Mesendoderm (in vitro differentiated cells): Measurements from ENCODE around the gene TEKT2.

Experiments
- DNase-seq: peaks from one replicate; pipeline ENCODE4 v3.0.0; 2013
- H2AK5ac ChIP-seq: 2 replicates; pipeline ENCODE4 v1.6.1; 2013; ENCODE audit warnings: low read length, inconsistent platforms
- H2BK120ac ChIP-seq: 2 replicates; pipeline ENCODE4 v1.6.1; 2013; ENCODE audit warnings: low read depth, mild to moderate bottlenecking, low read length, moderate library complexity, mixed read lengths
- H2BK15ac ChIP-seq: replicated peaks from 2 replicates; pipeline ENCODE4 v1.6.1; 2013; ENCODE audit warnings: low read depth, mild to moderate bottlenecking, moderate library complexity
- H2BK5ac ChIP-seq: 2 replicates; pipeline ENCODE4 v1.6.1; 2013; ENCODE audit warnings: low read length, inconsistent platforms
- H3K18ac ChIP-seq: 2 replicates; pipeline ENCODE4 v1.6.1; 2013; ENCODE audit warnings: mild to moderate bottlenecking, low read length, mixed read lengths
- H3K23ac ChIP-seq: one replicate; pipeline ENCODE4 v1.6.1; 2013; ENCODE audit warnings: low read length
- H3K27ac ChIP-seq: 2 replicates; pipeline ENCODE4 v1.5.1; 2013; ENCODE audit warnings: low read depth, mild to moderate bottlenecking, inconsistent platforms, low read length, moderate library complexity
- H3K27me3 ChIP-seq: 2 replicates; pipeline ENCODE4 v1.6.1; 2013; ENCODE audit warnings: low read length, control low read depth, mild to moderate bottlenecking, inconsistent platforms; ENCODE audit not compliant: insufficient read depth, poor library complexity
- H3K36me3 ChIP-seq: 2 replicates; pipeline ENCODE4 v1.6.1; 2013; ENCODE audit warnings: low read length, inconsistent platforms; ENCODE audit not compliant: control insufficient read depth, insufficient read depth
- H3K4ac ChIP-seq: one replicate; pipeline ENCODE4 v1.6.1; 2013; ENCODE audit warnings: low read depth, mild to moderate bottlenecking, low read length, moderate library complexity
- H3K4me1 ChIP-seq: 2 replicates; pipeline ENCODE4 v1.6.1; 2013; ENCODE audit warnings: low read depth, low read length, inconsistent platforms; ENCODE audit not compliant: control insufficient read depth
- H3K4me2 ChIP-seq: 2 replicates; pipeline ENCODE4 v1.6.1; 2013; ENCODE audit warnings: low read length
- H3K4me3 ChIP-seq: 2 replicates; pipeline ENCODE4 v1.5.1; 2013; ENCODE audit warnings: mild to moderate bottlenecking, low read length
- H3K56ac ChIP-seq: one replicate; pipeline ENCODE4 v1.6.1; 2013; ENCODE audit warnings: low read length
- H3K79me1 ChIP-seq: 2 replicates; pipeline ENCODE4 v1.6.1; 2013; ENCODE audit warnings: low read length, inconsistent platforms
- H3K79me2 ChIP-seq: 2 replicates; pipeline ENCODE4 v1.6.1; 2013; ENCODE audit warnings: mild to moderate bottlenecking, low read length; ENCODE audit not compliant: control insufficient read depth, insufficient read depth
- H3K9ac ChIP-seq: 2 replicates; pipeline ENCODE4 v1.6.1; 2013; ENCODE audit warnings: low read length, inconsistent platforms
- H4K5ac ChIP-seq: one replicate; pipeline ENCODE4 v1.6.1; 2013; ENCODE audit warnings: low read length
- H4K8ac ChIP-seq: one replicate; pipeline ENCODE4 v1.6.1; 2013; ENCODE audit warnings: low read depth, mild to moderate bottlenecking, control low read depth, low read length, moderate library complexity
- WGBS: extraction: QIAGEN DNeasy Blood & Tissue Kit; methylation state at CpG from one replicate; pipeline ENCODE4 v1.1.7; 2013; ENCODE audit warnings: low lambda C conversion rate, missing lambda C conversion rate; ENCODE audit not compliant: insufficient coverage; ENCODE audit errors: extremely low coverage; 5-methylcytosine and 5-hydroxymethylcytosine counted together

The TEKT2 gene

DNA sequence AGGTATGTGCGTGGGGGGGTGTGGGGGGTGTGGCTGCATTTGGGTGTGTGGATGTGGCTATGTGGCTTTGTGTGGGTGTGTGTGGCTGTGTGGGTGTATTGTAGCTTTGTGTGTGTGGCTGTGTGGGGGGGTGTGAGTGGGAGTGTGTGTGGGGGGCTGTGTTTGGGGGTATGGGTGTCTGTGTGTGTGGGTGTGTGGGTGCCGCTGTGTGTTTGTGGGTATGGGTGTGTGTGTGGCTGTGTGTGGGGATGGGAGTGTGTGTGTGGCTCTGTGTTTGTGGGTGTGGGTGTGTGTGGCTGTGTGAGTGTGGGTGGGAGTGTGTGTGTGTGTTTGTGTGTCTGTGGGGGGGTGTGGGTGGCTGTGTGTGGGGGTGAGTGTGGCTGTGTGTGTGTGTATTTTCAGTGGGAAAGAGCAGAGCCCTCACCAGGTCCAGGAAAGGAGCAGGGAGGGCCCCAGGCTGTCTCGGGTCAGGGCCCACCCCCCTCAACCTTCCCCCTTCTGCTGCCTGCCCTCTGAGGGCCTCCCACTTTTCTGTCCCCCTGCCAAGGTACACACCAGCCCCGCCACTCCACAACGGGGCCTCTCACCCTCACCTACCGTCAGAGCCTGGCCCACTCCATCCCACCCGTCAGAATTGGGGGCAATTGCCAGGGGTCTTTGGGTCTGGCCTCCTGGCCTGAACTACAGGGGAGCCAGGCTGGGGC lies 43.1 kb downstream of the TEKT2 start:
- Histone ChIP-seq H3K18ac (no peak overlapping the region), H2BK15ac (no peak overlapping the region), H3K79me1 (no peaks in the 10 kb centered on the region), H3K56ac (no peak overlapping the region), H3K4me2 (no peak overlapping the region), H2AK5ac (no peak overlapping the region), H4K5ac (no peak overlapping the region), H3K79me2 (no peaks in the 10 kb centered on the region), H3K4me1 (no peaks in the 10 kb centered on the region), H3K9ac (no peak overlapping the region), H4K8ac (no peak overlapping the region), H3K27me3 (peaks cover 23% of the 10 kb centered on the region), H3K23ac (no peak overlapping the region), H3K36me3 (no peaks in the 10 kb centered on the region), H3K27ac (no peak overlapping the region), H3K4ac (no peak overlapping the region), H2BK120ac (no peak overlapping the region), H2BK5ac (no peak overlapping the region), H3K4me3 (no peak overlapping the region)
- DNase-seq = no peak
- WGBS = no CpG with 5 or more reads among the region's 7 CpGs

DNA sequence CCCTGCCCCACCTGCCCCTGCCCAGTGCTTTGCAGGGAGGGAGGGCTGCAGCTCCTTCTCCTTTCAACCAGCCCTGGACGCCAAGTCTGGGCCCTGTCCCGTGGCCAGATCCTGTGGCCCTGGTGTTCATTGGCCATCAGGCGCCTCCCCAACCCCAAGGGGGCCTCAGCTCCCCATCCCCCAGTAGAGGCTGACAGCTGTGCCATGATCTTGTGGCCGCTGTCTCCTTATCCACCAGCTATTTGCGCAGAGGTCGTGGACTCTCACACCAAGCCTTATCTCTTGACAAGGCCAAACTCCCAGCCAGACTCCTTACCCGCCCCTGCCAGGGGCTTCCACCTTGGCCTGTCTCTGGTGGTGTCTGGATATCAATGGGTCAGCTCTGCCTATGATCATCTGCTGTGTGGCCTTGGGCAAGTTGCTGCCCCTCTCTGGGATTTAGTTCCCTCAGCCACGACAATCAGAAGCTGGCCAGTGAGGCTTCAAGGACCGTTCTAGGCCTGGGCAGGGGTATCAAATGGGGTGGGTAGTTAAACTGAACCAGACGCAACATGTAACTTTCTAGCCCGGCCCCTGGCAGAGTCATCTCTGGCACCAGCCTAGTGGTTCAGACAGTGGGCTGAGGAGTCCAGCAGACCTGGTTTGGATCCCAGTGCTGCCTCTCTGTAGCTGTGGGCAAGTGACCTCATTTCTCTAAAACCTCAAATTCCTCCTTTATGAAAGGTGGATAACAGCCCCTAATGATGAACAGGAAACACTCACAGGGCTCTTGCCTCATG lies 44.4 kb downstream of the TEKT2 start:
- peaks cover 20% of the 10 kb centered on the region for H3K27me3 ChIP-seq
- H2AK5ac ChIP-seq = no peak overlapping the region
- no peak overlapping the region for H3K9ac ChIP-seq
- no peak overlapping the region for H3K18ac ChIP-seq
- H3K79me2 ChIP-seq = no peaks in the 10 kb centered on the region
- no peak for DNase-seq
- no peak overlapping the region for H3K4me3 ChIP-seq
- no CpG with 5 or more reads among the region's 11 CpGs for WGBS
- H3K79me1 ChIP-seq = no peaks in the 10 kb centered on the region
- no peak overlapping the region for H2BK15ac ChIP-seq
- no peak overlapping the region for H2BK120ac ChIP-seq
- H2BK5ac ChIP-seq = no peak overlapping the region
- no peak overlapping the region for H3K4ac ChIP-seq
- no peak overlapping the region for H3K27ac ChIP-seq
- H4K8ac ChIP-seq = no peak overlapping the region
- H4K5ac ChIP-seq = no peak overlapping the region
- no peak overlapping the region for H3K4me2 ChIP-seq
- no peak overlapping the region for H3K56ac ChIP-seq
- H3K4me1 ChIP-seq = no peaks in the 10 kb centered on the region
- no peak overlapping the region for H3K23ac ChIP-seq
- no peaks in the 10 kb centered on the region for H3K36me3 ChIP-seq

DNA sequence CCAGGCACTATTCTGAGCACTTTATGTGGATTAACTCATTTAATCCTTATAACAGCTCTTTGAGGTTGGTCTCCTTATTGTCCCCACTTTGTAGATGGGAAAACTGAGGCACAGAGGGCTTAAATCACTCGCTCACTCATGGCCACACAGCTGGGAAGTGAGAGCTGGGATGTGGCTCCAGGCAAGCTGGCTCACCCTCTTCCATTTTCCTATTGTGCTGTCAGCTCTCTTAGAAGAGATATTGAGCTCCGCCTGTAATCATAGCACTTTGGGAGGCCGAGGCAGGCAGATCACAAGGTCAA lies 45.0 kb downstream of the TEKT2 start:
- no peak for DNase-seq
- Histone ChIP-seq H3K4me2 (no peak overlapping the region), H2BK5ac (no peak overlapping the region), H3K36me3 (no peaks in the 10 kb centered on the region), H3K4me3 (no peak overlapping the region), H4K5ac (no peak overlapping the region), H3K27me3 (peaks cover 18% of the 10 kb centered on the region), H3K4ac (no peak overlapping the region), H3K4me1 (no peaks in the 10 kb centered on the region), H3K23ac (no peak overlapping the region), H2BK15ac (no peak overlapping the region), H3K27ac (no peak overlapping the region), H3K56ac (no peak overlapping the region), H2BK120ac (no peak overlapping the region), H3K18ac (no peak overlapping the region), H3K79me1 (no peaks in the 10 kb centered on the region), H3K79me2 (no peaks in the 10 kb centered on the region), H3K9ac (no peak overlapping the region), H2AK5ac (no peak overlapping the region), H4K8ac (no peak overlapping the region)
- WGBS = no CpG with 5 or more reads among the region's 3 CpGs

DNA sequence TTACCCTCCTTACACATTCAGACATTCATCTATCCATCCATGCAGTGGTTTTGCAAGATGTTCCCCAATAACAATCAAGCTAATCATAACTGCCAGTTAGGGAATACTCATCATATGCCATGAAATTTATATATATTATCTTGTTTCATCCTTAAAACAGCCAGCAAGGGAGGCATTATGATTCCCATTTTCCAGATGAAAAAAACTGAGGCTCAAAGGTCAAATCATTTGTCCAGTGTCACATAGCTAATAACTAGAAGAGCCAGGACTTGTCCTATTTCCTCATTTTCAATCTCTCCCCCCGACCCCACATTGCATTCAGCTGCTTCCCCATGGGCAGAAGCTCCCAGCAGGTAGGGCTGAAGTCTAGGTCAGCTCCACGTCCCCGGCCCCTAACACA lies 48.1 kb downstream of the TEKT2 start:
- no peak overlapping the region for H3K4me3 ChIP-seq
- no peak overlapping the region for H3K9ac ChIP-seq
- WGBS = no CpG with 5 or more reads among the region's 3 CpGs
- H3K4me1 ChIP-seq = no peaks in the 10 kb centered on the region
- H3K36me3 ChIP-seq = no peaks in the 10 kb centered on the region
- H2AK5ac ChIP-seq = no peak overlapping the region
- no peak overlapping the region for H3K18ac ChIP-seq
- H3K27me3 ChIP-seq = no peaks in the 10 kb centered on the region
- no peak overlapping the region for H4K5ac ChIP-seq
- no peak overlapping the region for H3K4ac ChIP-seq
- H3K23ac ChIP-seq = no peak overlapping the region
- no peak overlapping the region for H2BK15ac ChIP-seq
- no peak for DNase-seq
- H3K56ac ChIP-seq = no peak overlapping the region
- H2BK120ac ChIP-seq = no peak overlapping the region
- no peak overlapping the region for H3K27ac ChIP-seq
- no peak overlapping the region for H2BK5ac ChIP-seq
- H3K79me1 ChIP-seq = no peaks in the 10 kb centered on the region
- no peaks in the 10 kb centered on the region for H3K79me2 ChIP-seq
- H4K8ac ChIP-seq = no peak overlapping the region
- H3K4me2 ChIP-seq = no peak overlapping the region

DNA sequence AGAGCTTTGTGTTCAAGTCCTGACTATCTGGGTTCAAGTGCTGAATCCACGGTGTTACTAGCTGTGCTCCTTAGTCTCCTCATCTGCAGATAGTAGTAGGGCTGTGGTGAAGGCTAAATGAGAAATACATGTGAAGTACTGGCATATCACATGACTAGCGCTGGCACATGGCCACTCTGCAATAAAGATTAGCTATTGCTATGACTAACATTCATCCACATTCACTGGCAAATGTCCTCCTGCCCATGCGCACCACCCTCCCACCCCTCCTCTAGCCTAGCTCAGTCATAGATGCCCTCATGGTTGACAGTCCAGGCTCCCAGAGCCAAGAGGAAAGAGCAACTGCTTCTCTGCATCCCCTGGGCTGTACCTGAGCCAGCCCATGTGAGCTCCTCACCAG lies 49.6 kb downstream of the TEKT2 start:
- no peak overlapping the region for H2BK15ac ChIP-seq
- no peak overlapping the region for H2BK5ac ChIP-seq
- peak overlapping the region; percentile 38 for H2AK5ac ChIP-seq

More for the DNA sequence above, 49.6 kb downstream of the TEKT2 start:
- no peak for DNase-seq
- Histone ChIP-seq H3K9ac (no peak overlapping the region), H3K36me3 (peaks cover 3% of the 10 kb centered on the region), H3K79me1 (no peaks in the 10 kb centered on the region), H3K27me3 (no peaks in the 10 kb centered on the region), H3K27ac (no peak overlapping the region), H4K5ac (no peak overlapping the region), H3K18ac (no peak overlapping the region), H2BK120ac (no peak overlapping the region), H4K8ac (no peak overlapping the region), H3K56ac (peak overlapping the region; percentile 42), H3K4me2 (no peak overlapping the region), H3K79me2 (no peaks in the 10 kb centered on the region), H3K4me1 (no peaks in the 10 kb centered on the region), H3K23ac (no peak overlapping the region), H3K4ac (no peak overlapping the region), H3K4me3 (no peak overlapping the region)
- WGBS = no CpG with 5 or more reads among the region's 3 CpGs
